Activated CD4-positive, alpha-beta T cell treated with anti-CD3 and anti-CD28 coated beads, Interleukin-2, amount 10 ng/mL, durations not matched to agents 24 days and 14 days (primary cell): ENCODE data around the gene ZDHHC14. TPM values are rescaled to one million over a fixed set of nuclear protein-coding genes. Genes with fewer than 3 reads are reported as not detected.
"Not testable (repeated sequence)": the region's sequence is repeated elsewhere in the genome, so short reads cannot be mapped to it uniquely, and the experiment has no call there.

Experiments
- DNase-seq: peaks from one replicate; pipeline ENCODE4 v3.0.0; 2022
- H3K27ac Mint-ChIP-seq: one replicate; pipeline ENCODE4 v1.8.0; 2022; ENCODE audit warnings: mild to moderate bottlenecking, mixed read lengths
- H3K27me3 Mint-ChIP-seq: one replicate; pipeline ENCODE4 v1.8.0; 2022; ENCODE audit warnings: mixed read lengths
- H3K36me3 Mint-ChIP-seq: one replicate; pipeline ENCODE4 v1.8.0; 2022; ENCODE audit warnings: low read depth, mild to moderate bottlenecking, mixed read lengths
- H3K4me1 Mint-ChIP-seq: one replicate; pipeline ENCODE4 v1.8.0; 2021; ENCODE audit warnings: mixed read lengths
- H3K4me3 Mint-ChIP-seq: one replicate; pipeline ENCODE4 v1.8.0; 2022; ENCODE audit warnings: mild to moderate bottlenecking, moderate library complexity, mixed read lengths
- H3K9me3 Mint-ChIP-seq: one replicate; pipeline ENCODE4 v1.8.0; 2021; ENCODE audit warnings: mixed read lengths
- intact Hi-C: fragments of 100-400 bp; cut with micrococcal nuclease; formaldehyde crosslinking; loops from one replicate; pipeline ENCODE4 v1.15.1; 2023
- total RNA-seq: library from RNA; stranded (reverse); gene quantifications from 2 replicates; pipeline ENCODE4 v1.2.3, GENCODE V29; 2022

The ZDHHC14 gene
- total RNA-seq, 1 donor from 2014 or later, result 14.1 TPM

DNA sequence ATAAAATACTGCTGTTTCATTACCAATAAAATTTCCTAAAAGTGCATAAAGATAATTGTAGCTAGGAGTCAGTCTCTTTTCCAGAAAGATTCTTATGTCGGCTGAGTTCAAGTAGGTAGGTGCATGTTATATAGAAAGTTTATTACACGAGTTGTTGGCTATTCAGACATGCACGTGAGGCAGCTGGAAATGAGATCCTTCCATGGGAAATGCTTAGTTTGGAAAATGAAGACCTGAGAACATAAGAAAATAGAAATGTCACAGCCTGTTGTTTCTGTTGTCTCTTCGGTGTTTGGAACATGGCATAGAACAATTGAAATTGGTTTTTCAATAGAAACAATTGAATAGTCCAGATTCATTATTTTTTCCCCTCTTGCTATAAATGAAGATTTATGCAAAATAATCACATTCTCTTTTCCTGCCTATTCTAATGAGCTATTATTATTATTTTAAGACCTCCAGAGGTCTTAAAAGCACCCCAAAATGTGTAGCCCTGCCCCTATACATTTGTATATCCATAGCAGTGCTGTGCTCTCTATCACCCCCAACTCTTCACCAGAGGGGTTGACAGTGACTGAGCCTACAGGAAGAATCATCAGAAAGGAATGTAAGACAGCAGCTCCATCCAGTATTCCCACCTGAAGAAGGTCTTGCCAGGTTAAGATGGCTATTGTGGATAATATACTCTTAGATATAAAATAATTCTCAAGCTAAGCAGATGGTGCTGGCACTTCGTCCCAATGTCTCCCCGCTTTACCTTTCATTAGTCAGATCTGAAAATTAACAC lies 82.2 kb downstream of the ZDHHC14 start:
- Mint-ChIP-seq H3K27me3 (no peaks in the 10 kb centered on the region), H3K4me1 (peaks cover 54% of the 10 kb centered on the region), H3K4me3 (no peak overlapping the region), H3K36me3 (peaks cover 7% of the 10 kb centered on the region), H3K27ac (peak overlapping the region; percentile 72), H3K9me3 (no peaks in the 10 kb centered on the region)
- no peak for DNase-seq
- intact Hi-C loops, result loop anchor here (5.0 to 10.0 kb wide), 2 partner anchors 482 to 1189 kb away; partner anchors contain the start of gene SYTL3

DNA sequence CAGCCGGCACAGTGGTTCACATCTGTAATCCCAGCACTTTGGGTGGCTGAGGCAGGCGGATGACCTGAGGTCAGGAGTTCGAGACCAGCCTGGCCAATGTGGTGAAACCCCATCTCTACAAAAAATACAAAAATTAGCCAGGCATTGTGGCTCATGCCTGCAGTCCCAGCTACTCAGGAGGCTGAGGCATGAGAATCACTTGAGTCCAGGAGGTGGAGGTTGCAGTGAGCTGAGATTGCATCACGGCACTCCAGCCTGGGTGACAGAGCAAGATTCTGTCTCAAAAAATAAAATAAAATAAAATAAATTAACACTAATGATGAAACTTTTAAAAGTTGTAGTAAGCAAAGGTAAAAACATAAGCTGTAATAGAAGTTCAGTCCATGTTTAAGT lies 82.7 kb downstream of the ZDHHC14 start:
- not testable (repeated sequence) for H3K4me3 Mint-ChIP-seq

DNA sequence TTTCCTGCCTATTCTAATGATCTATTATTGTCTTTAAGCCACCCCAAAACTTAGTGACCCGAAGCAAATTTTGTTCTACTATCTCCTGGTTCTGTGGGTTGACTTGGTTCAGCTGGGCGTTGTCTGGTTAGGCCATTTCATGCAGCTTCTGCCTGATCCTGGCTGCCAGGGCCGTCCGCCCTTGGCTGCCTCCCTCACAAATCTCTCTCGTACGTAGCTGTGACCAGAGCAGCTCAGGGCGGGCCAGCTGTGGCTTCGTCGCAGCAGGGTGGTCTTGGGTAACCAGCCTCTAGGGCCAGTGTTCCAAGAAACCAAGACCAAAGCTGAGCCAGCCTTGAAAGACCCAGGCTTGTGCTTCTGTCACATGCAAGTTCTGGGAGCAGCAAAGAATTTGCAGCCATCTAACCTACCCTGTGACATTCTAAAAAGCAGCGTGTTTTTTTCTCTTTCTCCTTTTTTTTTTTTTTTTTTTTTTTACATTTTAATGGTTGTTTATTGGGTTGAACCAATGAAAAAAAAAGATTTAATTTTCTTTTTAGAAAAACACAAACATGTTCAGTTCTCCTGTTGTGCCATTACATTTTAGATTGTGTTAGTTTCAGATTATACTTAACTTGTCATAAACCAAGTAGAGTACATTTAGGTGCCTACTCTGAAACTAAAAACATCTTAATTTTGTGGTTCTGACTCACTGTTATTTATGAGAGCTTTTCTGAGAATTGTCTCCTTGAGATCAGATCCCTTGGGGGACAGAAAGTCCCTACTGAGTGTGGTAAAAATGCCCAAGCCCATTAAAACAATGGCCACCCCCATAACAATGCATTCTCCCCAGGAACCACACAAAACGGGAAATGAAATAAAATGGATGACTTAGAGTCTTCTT lies 83.9 kb downstream of the ZDHHC14 start:
- Mint-ChIP-seq H3K9me3 (no peaks in the 10 kb centered on the region), H3K27me3 (no peaks in the 10 kb centered on the region), H3K4me1 (peaks cover 51% of the 10 kb centered on the region), H3K4me3 (peak overlapping the region; percentile 46), H3K27ac (peak overlapping the region; percentile 93), H3K36me3 (peaks cover 5% of the 10 kb centered on the region)
- intact Hi-C loops, result loop anchor here (1.0 to 10.0 kb wide), 4 partner anchors 62 to 1187 kb away; partner anchors contain the start of gene SYTL3
- DNase-seq, result peak; percentile 75

More for the DNA sequence above, 82.7 kb downstream of the ZDHHC14 start:
- Mint-ChIP-seq H3K27ac (peak overlapping the region; percentile 72), H3K4me1 (peaks cover 56% of the 10 kb centered on the region)
- intact Hi-C loops, result loop anchor here (2.0 to 10.0 kb wide), 3 partner anchors 63 to 1189 kb away; partner anchors contain the start of gene SYTL3
- not testable (repeated sequence) for H3K36me3 Mint-ChIP-seq, H3K9me3 Mint-ChIP-seq, DNase-seq, H3K27me3 Mint-ChIP-seq

DNA sequence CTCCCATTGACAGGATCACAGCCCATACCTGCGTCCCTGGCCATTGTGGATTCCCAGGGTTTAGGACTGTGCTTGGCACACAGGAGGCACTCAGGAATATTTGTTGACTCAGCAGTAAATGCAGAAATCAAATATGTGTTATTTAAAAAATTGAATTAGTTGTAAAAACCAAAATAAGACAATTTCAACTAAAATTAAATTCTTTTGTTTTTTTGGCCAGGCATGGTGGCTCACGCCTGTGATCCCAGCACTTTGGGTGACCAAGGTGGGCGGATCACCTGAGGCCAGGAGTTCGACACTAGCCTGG lies 85.3 kb downstream of the ZDHHC14 start:
- Mint-ChIP-seq H3K4me1 (peaks cover 40% of the 10 kb centered on the region), H3K9me3 (no peaks in the 10 kb centered on the region), H3K27me3 (no peaks in the 10 kb centered on the region), H3K4me3 (no peak overlapping the region), H3K27ac (peak overlapping the region; percentile 93), H3K36me3 (peaks cover 4% of the 10 kb centered on the region)
- no peak for DNase-seq
- intact Hi-C loops, result loop anchor here (10.0 kb wide), 1 partner anchor 479 kb away; no protein-coding TSS in a partner anchor

DNA sequence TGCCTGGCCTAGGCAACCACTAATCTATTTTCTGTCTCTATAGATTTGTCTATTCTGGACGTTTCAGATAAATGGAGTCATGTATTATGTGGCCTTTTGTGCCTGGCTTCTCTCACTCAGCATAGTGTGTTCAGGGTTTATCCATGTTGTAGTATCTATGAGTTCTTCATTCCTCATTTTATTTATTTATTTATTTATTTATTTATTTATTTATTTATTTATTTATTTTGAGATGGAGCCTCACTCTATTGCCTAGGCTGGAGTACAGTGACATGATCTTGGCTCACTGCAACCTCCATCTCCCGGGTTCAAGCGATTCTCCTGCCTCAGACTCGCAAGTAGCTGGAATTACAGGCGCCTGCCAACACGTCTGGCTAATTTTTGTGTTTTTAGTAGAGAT lies 86.3 kb downstream of the ZDHHC14 start:
- not testable (repeated sequence) for H3K27me3 Mint-ChIP-seq, H3K4me3 Mint-ChIP-seq, H3K27ac Mint-ChIP-seq, DNase-seq, H3K36me3 Mint-ChIP-seq, H3K9me3 Mint-ChIP-seq
- intact Hi-C loops, result loop anchor here (10.0 kb wide), 1 partner anchor 477 kb away; no protein-coding TSS in a partner anchor
- peaks cover 37% of the 10 kb centered on the region for H3K4me1 Mint-ChIP-seq

DNA sequence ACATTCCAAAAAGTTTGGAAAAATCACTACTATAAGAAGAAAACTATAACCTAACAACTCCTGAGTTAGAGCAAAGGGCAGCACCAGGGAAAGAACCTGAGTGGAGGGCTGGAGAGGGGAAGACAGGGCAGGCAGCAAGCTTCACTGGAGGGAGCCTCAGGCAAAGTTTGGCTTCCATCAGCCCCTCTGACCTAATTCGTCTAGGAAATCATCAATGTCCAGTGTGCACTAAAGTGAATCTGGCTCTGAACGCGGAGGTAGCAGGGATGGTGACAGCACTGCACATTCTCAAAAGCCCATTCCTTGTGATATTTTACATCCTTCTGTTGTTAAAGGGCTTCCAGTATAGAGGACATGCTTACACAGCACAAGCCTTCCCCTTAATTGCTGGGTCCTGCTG lies 87.1 kb downstream of the ZDHHC14 start:
- Mint-ChIP-seq H3K4me1 (peaks cover 32% of the 10 kb centered on the region), H3K27me3 (no peaks in the 10 kb centered on the region), H3K4me3 (no peak overlapping the region), H3K36me3 (peaks cover 4% of the 10 kb centered on the region), H3K9me3 (no peaks in the 10 kb centered on the region), H3K27ac (peak overlapping the region; percentile 9)
- DNase-seq, result no peak
- intact Hi-C loops, result loop anchor here (10.0 kb wide), 1 partner anchor 477 kb away; no protein-coding TSS in a partner anchor

DNA sequence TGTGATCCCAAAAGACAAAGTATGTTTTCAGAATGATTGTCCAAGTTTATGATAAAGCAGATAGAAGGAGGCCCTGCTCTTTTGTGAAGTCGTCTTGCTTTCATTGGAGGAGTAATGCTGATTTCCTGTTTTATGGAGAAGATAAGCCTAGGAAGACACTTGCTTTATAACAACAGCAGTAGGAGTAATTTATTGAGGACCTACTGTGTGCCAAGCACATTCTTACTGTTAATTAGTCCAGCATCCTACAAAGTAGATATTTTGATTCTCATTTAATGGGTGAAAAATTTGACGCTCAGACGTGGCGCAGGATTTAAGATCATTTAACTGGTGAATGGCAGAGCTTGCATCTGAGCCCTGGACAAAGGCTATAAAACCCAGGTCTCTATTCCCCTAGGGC lies 87.6 kb downstream of the ZDHHC14 start:
- intact Hi-C loops, result loop anchor here (10.0 kb wide), 1 partner anchor 476 kb away; no protein-coding TSS in a partner anchor
- Mint-ChIP-seq H3K4me1 (peaks cover 28% of the 10 kb centered on the region), H3K9me3 (no peaks in the 10 kb centered on the region), H3K27ac (no peak overlapping the region), H3K27me3 (no peaks in the 10 kb centered on the region), H3K4me3 (no peak overlapping the region), H3K36me3 (peaks cover 4% of the 10 kb centered on the region)
- no peak for DNase-seq

DNA sequence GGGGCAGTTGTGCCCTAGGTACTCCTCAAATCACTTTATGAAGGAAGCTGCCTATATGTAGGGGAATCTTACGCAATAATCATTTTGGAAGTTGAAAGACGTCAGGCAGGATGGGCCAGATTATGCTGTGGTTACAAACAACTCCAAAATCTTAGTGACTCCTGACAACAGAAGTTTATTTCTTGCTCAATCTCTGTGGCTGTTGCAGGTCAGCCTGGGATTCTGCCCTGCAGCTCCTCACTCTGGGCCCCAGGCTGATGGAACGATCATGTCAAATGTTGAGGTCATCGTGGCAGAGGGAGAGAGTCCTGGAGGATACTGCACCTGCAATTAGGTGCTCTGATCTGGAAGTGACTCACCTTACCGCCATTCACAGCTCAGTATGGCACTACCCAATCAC lies 88.4 kb downstream of the ZDHHC14 start:
- H3K9me3 Mint-ChIP-seq, result no peaks in the 10 kb centered on the region
- peak overlapping the region; percentile 42 for H3K27ac Mint-ChIP-seq
- peaks cover 28% of the 10 kb centered on the region for H3K4me1 Mint-ChIP-seq
- peaks cover 4% of the 10 kb centered on the region for H3K36me3 Mint-ChIP-seq
- H3K4me3 Mint-ChIP-seq, result no peak overlapping the region
- H3K27me3 Mint-ChIP-seq, result no peaks in the 10 kb centered on the region
- intact Hi-C loops, result loop anchor here (10.0 kb wide), 1 partner anchor 475 kb away; no protein-coding TSS in a partner anchor
- DNase-seq, result no peak

DNA sequence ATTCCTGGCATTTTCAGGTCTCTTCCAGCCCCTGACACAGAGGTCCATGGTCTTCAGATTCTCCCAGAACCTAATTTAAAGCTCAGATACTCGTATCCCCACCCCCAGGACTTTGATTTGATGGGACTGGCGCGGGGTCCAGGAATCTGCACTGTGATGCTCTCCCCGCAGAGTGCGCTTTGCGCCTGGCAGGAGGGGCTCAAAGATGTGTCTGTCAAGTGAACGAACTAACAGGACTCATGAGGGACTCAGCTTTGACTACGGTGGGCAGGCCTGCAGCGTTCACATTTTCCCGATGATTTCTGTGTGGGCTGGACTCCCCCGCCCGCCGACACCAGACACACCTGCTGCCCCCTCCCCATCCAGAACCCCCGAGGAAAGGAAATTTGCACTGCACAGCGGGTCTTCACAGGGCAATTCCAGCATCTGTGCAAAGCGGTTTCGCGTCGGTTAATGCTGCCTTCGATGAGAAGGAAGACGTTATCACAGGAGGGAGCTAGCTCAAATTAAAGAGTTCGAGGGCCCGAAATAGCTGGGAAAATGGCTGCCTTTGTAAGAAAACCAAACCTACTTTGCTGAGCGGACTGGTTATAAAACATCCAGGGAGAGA lies 90.2 kb downstream of the ZDHHC14 start:
- no peak overlapping the region for H3K27ac Mint-ChIP-seq
- peaks cover 25% of the 10 kb centered on the region for H3K4me1 Mint-ChIP-seq
- H3K36me3 Mint-ChIP-seq, result peaks cover 8% of the 10 kb centered on the region
- H3K4me3 Mint-ChIP-seq, result no peak overlapping the region
- peaks cover 5% of the 10 kb centered on the region for H3K27me3 Mint-ChIP-seq
- no peak for DNase-seq
- intact Hi-C loops, result no loop called here
- H3K9me3 Mint-ChIP-seq, result peaks cover under 1% of the 10 kb centered on the region

DNA sequence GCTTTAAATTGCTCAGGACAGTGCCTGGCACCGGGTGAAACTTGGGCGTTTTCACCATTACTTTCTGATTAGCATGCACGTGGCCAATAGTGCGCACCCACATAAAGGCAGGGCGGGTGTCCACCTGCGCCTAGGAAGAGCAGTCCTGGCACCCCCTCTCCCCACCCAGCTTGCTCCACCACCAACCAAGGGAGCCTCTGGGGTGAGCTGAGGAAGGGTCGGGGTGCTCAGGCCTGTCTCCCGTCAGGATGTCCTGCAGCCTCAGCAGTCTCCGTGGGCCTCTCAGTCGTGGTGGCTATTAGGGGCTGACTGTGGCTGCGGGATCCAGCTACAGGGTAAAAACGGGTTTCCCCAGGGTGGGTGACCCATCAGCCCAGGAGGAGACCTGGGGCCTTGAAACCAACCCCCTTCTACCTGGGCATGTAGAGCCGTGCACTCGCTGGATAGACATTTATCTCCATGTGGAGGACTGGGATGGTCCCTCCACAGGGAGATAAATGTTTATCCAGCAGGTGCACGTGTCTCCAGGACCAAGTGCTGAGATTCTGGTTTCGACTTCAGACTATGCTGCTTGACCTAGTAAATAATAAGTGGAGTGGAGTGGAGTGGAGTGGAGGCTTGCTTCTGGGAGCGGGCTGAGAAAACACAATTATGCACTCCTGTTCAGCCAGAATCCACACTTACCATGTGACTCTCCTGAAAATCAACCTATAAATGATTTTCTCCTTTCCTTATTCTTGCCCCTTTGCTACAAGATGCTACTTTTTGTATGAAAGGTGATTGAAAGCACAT lies 91.1 kb downstream of the ZDHHC14 start:
- peaks cover 29% of the 10 kb centered on the region for H3K4me1 Mint-ChIP-seq
- H3K36me3 Mint-ChIP-seq, result peaks cover 10% of the 10 kb centered on the region
- peaks cover 6% of the 10 kb centered on the region for H3K9me3 Mint-ChIP-seq
- no peak overlapping the region for H3K27ac Mint-ChIP-seq
- H3K27me3 Mint-ChIP-seq, result peaks cover 5% of the 10 kb centered on the region
- no peak overlapping the region for H3K4me3 Mint-ChIP-seq
- intact Hi-C loops, result no loop called here
- no peak for DNase-seq

DNA sequence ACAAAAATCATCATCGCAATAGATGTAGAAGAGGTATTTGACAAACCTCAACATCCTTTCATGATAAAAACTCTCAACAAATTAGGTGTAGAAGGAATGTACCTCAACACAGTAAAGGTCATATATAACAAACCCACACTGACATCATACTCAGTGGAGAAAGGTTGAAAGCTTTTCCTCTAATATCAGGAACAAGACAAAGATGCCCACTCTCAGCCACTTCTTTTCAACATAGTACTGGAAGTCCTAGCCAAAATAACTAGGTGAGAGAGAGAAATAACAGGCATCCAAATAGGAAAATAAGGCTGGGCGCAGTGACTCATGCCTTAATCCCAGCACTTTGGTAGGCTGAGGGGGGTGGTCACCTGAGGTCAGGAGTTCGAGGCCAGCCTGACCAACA lies 95.8 kb downstream of the ZDHHC14 start:
- Mint-ChIP-seq H3K36me3 (peaks cover 6% of the 10 kb centered on the region), H3K4me3 (no peak overlapping the region), H3K27ac (no peak overlapping the region), H3K4me1 (peaks cover 20% of the 10 kb centered on the region), H3K27me3 (peaks cover 8% of the 10 kb centered on the region), H3K9me3 (peaks cover 10% of the 10 kb centered on the region)
- intact Hi-C loops, result no loop called here
- no peak for DNase-seq

DNA sequence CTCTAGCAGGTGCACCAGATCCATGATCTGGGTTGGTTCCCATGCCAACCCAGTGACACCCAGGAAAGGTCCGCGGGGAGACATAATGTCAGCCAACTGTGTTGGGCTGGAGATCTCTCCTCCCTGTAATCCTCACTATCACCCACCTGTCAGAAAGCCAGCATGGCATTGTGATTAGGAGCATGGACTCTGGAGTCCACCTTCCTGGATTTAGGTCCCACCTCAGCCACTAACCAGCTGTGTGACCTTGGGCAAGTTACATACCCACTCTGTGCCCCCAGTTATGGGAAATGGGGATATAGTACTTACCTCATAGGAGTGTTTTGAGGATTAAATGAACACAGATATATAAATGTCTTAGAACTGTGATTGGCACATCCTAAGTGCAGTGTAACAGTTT lies 97.9 kb downstream of the ZDHHC14 start:
- Mint-ChIP-seq H3K27ac (no peak overlapping the region), H3K9me3 (peaks cover 13% of the 10 kb centered on the region)

More for the DNA sequence above, 97.9 kb downstream of the ZDHHC14 start:
- no peak overlapping the region for H3K4me3 Mint-ChIP-seq
- DNase-seq, result no peak
- intact Hi-C loops, result no loop called here
- H3K36me3 Mint-ChIP-seq, result peaks cover 8% of the 10 kb centered on the region
- peaks cover 8% of the 10 kb centered on the region for H3K27me3 Mint-ChIP-seq
- peaks cover 20% of the 10 kb centered on the region for H3K4me1 Mint-ChIP-seq
